ENCODE measurements around the gene ULK4. TPM values are rescaled to one million over a fixed set of nuclear protein-coding genes. Genes with fewer than 3 reads are reported as not detected.

ULK4 gene
- total RNA-seq, 1 donor from 2014 or later, result 8.4 TPM

DNA sequence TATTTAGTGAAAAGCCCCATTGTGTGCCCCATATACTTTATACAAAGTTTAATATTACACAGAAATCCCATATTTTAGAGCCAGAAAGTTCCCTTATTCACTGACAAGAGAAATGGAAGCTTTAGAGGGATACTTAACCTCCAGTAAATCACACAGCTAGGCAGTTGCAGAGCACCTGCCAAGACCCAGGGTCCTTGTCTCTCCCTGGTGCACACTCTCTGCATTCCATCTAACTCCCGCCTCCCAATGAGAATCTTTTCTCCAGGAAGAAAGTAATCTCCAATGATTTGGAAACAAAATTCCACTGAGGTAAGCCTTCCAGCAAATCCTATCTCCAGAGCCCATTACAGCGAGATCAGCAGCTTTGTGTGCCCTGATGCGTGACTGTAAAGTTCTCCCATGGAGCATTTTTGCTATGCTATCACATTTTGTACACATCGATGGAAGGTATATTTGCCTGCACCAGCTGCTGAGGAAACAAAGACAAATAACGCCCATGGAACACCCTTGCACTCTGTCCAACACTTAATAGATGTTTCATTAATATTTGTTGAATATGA, 41.4 kb downstream of the ULK4 start:
- Histone ChIP-seq H3K4me3 (ENCODE audit: low read length in 3 of 3) (no peak overlapping the region), H3K4me1 (ENCODE audit: control insufficient read depth in 3 of 3, insufficient read depth in 3 of 3, low read length in 3 of 3) (no peaks in the 10 kb centered on the region), H3K27me3 (ENCODE audit: control insufficient read depth in 3 of 3, insufficient read depth in 3 of 3, low read length in 3 of 3) (no peaks in the 10 kb centered on the region), H3K9me3 (ENCODE audit: control insufficient read depth in 3 of 3, low read length in 3 of 3) (no peaks in the 10 kb centered on the region), H3K9ac (ENCODE audit: low read depth in 1 of 3, low read length in 3 of 3) (no peak overlapping the region), H3K27ac (ENCODE audit: low read depth, low read length) (no peak overlapping the region), H3K36me3 (ENCODE audit: control insufficient read depth in 3 of 3, insufficient read depth in 3 of 3, low read length in 3 of 3) (no peaks in the 10 kb centered on the region)

DNA sequence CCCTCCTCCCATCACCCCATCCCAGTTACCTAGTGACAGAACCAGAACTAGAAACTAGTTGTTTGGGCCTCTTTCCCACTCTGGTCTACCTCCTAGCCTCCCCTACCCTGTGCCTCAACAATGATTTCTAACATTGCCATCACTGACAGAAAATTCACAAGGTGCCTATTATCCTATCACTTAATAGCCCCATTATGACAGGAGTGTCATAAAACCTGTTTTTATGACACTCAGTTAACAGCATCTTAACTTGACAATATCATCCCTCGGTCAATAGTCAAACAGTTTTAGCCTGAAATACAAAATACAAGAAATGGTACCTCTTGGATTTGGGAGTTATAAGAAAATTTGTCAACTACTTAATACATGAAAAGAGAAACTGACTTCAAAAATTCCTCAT, 46.5 kb downstream of the ULK4 start:
- Histone ChIP-seq H3K36me3 (ENCODE audit: control insufficient read depth in 3 of 3, insufficient read depth in 3 of 3, low read length in 3 of 3) (no peaks in the 10 kb centered on the region), H3K27ac (ENCODE audit: low read depth, low read length) (no peak overlapping the region), H3K27me3 (ENCODE audit: control insufficient read depth in 3 of 3, insufficient read depth in 3 of 3, low read length in 3 of 3) (no peaks in the 10 kb centered on the region), H3K9me3 (ENCODE audit: control insufficient read depth in 3 of 3, low read length in 3 of 3) (no peaks in the 10 kb centered on the region), H3K4me1 (ENCODE audit: control insufficient read depth in 3 of 3, insufficient read depth in 3 of 3, low read length in 3 of 3) (no peaks in the 10 kb centered on the region), H3K9ac (ENCODE audit: low read depth in 1 of 3, low read length in 3 of 3) (no peak overlapping the region), H3K4me3 (ENCODE audit: low read length in 3 of 3) (no peak overlapping the region)

DNA sequence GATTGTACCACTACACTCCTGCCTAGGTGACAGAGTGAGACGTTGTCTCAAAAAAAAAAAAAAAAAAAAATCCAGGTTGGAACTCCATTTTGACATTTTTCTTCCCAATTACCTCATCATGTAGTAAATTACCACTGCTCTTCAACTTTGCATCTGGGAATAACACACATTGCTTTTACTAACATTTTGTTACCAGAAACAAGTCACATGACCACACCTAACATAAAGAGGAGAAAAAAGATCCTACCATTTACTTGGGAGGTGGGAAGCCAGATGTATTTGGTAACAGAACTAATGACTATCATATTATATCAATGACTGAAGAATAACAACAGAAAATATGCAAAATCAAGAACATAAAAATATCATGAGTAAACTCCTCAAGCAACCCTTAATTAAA, 49.6 kb downstream of the ULK4 start:
- no peaks in the 10 kb centered on the region for H3K27me3 ChIP-seq (ENCODE audit: control insufficient read depth in 3 of 3, insufficient read depth in 3 of 3, low read length in 3 of 3)
- H3K36me3 ChIP-seq (ENCODE audit: control insufficient read depth in 3 of 3, insufficient read depth in 3 of 3, low read length in 3 of 3), result peaks cover 0 to 1% (median 0%) of the 10 kb centered on the region in 3 donors
- no peaks in the 10 kb centered on the region for H3K9me3 ChIP-seq (ENCODE audit: control insufficient read depth in 3 of 3, low read length in 3 of 3)
- no peak overlapping the region for H3K9ac ChIP-seq (ENCODE audit: low read depth in 1 of 3, low read length in 3 of 3)
- H3K4me3 ChIP-seq (ENCODE audit: low read length in 3 of 3), result no peak overlapping the region
- H3K4me1 ChIP-seq (ENCODE audit: control insufficient read depth in 3 of 3, insufficient read depth in 3 of 3, low read length in 3 of 3), result no peaks in the 10 kb centered on the region
- H3K27ac ChIP-seq (ENCODE audit: low read depth, low read length), result no peak overlapping the region

DNA sequence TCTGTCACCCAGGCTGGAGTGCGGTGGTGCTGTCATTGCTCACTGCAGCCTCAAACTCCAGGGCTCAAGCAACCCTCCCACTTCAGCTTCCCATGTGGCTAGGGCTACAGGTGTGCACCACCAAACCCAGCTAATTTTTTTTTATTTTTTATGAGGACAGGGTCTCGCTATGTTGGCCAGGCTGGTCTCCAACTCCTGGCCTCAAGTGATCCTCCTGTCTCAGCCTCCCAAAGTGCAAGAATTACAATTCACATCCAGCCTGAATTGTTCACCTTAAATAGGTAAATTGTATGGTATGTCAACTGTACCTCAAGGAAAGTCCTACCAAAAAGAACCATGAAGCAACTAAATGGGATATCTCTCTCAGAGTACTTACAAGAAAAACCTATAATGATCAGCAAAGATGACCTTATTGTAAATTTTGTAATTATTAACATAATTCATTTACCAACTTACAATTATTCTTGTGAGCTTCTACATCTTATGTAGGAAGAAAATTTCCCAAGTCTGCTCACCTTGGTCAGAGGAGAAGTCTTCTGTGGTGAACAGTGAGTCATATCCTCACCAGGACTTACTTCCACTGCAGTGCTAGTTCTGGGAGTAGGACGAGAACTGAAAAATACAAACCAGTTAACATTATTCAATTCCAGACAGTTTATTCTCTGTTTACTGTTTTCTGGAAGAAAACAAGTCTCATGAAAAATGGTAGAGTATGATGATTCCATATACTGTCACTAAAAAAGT, 54.4 kb downstream of the ULK4 start:
- Histone ChIP-seq H3K4me3 (ENCODE audit: low read length in 3 of 3) (no peak overlapping the region), H3K36me3 (ENCODE audit: control insufficient read depth in 3 of 3, insufficient read depth in 3 of 3, low read length in 3 of 3) (peaks cover 0 to 3% (median 0%) of the 10 kb centered on the region in 3 donors), H3K4me1 (ENCODE audit: control insufficient read depth in 3 of 3, insufficient read depth in 3 of 3, low read length in 3 of 3) (no peaks in the 10 kb centered on the region), H3K27me3 (ENCODE audit: control insufficient read depth in 3 of 3, insufficient read depth in 3 of 3, low read length in 3 of 3) (no peaks in the 10 kb centered on the region), H3K9ac (ENCODE audit: low read depth in 1 of 3, low read length in 3 of 3) (no peak overlapping the region), H3K9me3 (ENCODE audit: control insufficient read depth in 3 of 3, low read length in 3 of 3) (no peaks in the 10 kb centered on the region), H3K27ac (ENCODE audit: low read depth, low read length) (no peak overlapping the region)

DNA sequence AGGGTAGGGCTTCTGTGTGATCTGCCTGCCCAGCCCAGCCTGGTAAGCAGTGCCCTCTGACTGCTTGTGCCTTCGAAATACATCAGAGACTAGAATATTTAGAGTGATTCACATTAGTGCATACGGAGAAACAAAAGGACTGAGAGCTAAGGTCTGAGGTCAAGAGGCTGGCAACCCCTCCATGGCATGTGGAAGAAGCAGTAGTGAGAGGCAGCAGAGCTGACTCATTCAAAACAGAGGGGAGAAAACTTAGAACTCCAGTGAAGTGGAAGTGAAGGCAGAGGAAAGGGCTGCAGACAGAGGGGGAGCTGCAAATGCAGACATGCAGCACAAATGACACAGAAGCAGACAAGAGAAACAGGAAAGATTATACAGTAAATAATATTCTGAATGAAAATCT, 61.6 kb downstream of the ULK4 start:
- H3K27ac ChIP-seq (ENCODE audit: low read depth, low read length), result no peak overlapping the region

DNA sequence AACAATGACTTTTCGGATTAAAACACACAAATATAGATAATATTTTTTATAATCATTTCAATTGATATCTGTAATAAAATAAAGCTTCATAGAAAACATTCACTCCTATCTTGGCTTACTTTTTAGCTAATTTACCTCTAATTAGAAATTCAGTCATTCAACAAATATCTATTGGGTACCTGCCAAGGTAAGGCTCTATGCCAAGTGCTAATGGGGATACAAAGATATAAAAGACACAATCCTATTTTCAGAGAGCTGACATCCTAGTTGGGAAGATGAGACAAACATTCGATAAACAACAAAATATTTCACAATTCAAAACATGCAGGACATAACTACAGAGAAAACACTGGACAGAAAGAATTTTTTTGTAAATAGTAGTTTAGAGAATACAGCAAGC, 63.3 kb downstream of the ULK4 start:
- Histone ChIP-seq H3K9me3 (ENCODE audit: control insufficient read depth in 3 of 3, low read length in 3 of 3) (no peaks in the 10 kb centered on the region), H3K36me3 (ENCODE audit: control insufficient read depth in 3 of 3, insufficient read depth in 3 of 3, low read length in 3 of 3) (no peaks in the 10 kb centered on the region), H3K4me3 (ENCODE audit: low read length in 3 of 3) (no peak overlapping the region), H3K27me3 (ENCODE audit: control insufficient read depth in 3 of 3, insufficient read depth in 3 of 3, low read length in 3 of 3) (no peaks in the 10 kb centered on the region), H3K4me1 (ENCODE audit: control insufficient read depth in 3 of 3, insufficient read depth in 3 of 3, low read length in 3 of 3) (no peaks in the 10 kb centered on the region), H3K27ac (ENCODE audit: low read depth, low read length) (no peak overlapping the region), H3K9ac (ENCODE audit: low read depth in 1 of 3, low read length in 3 of 3) (no peak overlapping the region)

More for the DNA sequence above, 61.6 kb downstream of the ULK4 start:
- Histone ChIP-seq H3K9ac (ENCODE audit: low read depth in 1 of 3, low read length in 3 of 3) (no peak overlapping the region), H3K4me1 (ENCODE audit: control insufficient read depth in 3 of 3, insufficient read depth in 3 of 3, low read length in 3 of 3) (no peaks in the 10 kb centered on the region), H3K27me3 (ENCODE audit: control insufficient read depth in 3 of 3, insufficient read depth in 3 of 3, low read length in 3 of 3) (no peaks in the 10 kb centered on the region), H3K4me3 (ENCODE audit: low read length in 3 of 3) (no peak overlapping the region), H3K9me3 (ENCODE audit: control insufficient read depth in 3 of 3, low read length in 3 of 3) (no peaks in the 10 kb centered on the region), H3K36me3 (ENCODE audit: control insufficient read depth in 3 of 3, insufficient read depth in 3 of 3, low read length in 3 of 3) (no peaks in the 10 kb centered on the region)

DNA sequence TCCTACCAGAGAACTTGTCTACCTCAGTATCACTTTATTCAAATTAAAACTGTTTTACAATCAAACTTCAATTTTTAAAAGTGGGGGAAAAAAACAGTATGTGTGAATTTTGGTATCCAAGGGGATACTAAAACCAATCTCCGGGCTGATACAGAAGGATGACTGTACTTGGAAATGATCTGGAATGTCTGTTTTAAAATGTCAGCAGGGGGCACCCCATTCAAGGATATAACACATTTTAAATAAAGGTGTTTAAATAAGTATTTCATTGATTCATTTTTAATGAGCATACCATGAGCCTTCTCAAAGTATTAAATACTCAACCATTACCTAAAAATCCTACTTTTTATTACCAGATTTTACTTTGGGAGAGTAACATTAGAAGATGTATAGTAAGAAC, 67.9 kb downstream of the ULK4 start:
- no peak overlapping the region for H3K9ac ChIP-seq (ENCODE audit: low read depth in 1 of 3, low read length in 3 of 3)
- H3K4me3 ChIP-seq (ENCODE audit: low read length in 3 of 3), result no peak overlapping the region
- H3K27me3 ChIP-seq (ENCODE audit: control insufficient read depth in 3 of 3, insufficient read depth in 3 of 3, low read length in 3 of 3), result no peaks in the 10 kb centered on the region
- no peaks in the 10 kb centered on the region for H3K9me3 ChIP-seq (ENCODE audit: control insufficient read depth in 3 of 3, low read length in 3 of 3)
- H3K4me1 ChIP-seq (ENCODE audit: control insufficient read depth in 3 of 3, insufficient read depth in 3 of 3, low read length in 3 of 3), result no peaks in the 10 kb centered on the region
- no peak overlapping the region for H3K27ac ChIP-seq (ENCODE audit: low read depth, low read length)
- no peaks in the 10 kb centered on the region for H3K36me3 ChIP-seq (ENCODE audit: control insufficient read depth in 3 of 3, insufficient read depth in 3 of 3, low read length in 3 of 3)

DNA sequence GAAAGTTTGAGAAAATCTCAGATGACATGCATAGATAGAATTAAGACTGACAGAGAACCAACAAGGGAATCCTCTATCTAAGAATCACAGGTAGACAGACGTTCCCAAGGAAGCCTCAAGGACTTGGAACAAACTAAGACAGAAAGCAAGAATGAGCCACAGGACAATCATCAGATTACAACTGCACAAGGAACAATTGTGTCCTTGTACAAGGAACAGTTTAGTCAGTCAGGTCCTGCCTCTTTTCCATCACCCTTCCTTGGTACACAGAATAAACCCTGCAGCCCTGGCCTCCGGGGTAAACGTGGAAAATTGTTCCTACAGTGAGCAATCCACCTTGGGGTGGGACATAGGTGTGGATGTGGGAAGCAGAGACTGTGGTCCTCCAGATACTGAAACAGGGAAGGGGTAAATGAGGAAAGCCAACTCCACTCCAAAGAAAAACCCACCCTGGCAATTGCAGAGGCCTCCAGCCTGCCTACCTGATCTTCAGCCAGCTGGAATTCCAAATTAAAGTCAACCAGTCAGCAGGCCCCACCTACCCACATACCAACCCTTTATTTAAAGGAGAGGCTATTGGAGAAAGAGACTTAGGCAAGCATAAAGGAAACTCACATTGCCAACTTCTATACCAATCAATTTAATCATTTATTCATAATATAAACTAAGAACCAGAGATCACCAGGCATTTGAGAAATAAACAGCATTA, 73.4 kb downstream of the ULK4 start:
- Histone ChIP-seq H3K9me3 (ENCODE audit: control insufficient read depth in 3 of 3, low read length in 3 of 3) (no peaks in the 10 kb centered on the region), H3K4me3 (ENCODE audit: low read length in 3 of 3) (no peak overlapping the region), H3K9ac (ENCODE audit: low read depth in 1 of 3, low read length in 3 of 3) (no peak overlapping the region), H3K36me3 (ENCODE audit: control insufficient read depth in 3 of 3, insufficient read depth in 3 of 3, low read length in 3 of 3) (no peaks in the 10 kb centered on the region), H3K4me1 (ENCODE audit: control insufficient read depth in 3 of 3, insufficient read depth in 3 of 3, low read length in 3 of 3) (no peaks in the 10 kb centered on the region), H3K27ac (ENCODE audit: low read depth, low read length) (no peak overlapping the region), H3K27me3 (ENCODE audit: control insufficient read depth in 3 of 3, insufficient read depth in 3 of 3, low read length in 3 of 3) (no peaks in the 10 kb centered on the region)

DNA sequence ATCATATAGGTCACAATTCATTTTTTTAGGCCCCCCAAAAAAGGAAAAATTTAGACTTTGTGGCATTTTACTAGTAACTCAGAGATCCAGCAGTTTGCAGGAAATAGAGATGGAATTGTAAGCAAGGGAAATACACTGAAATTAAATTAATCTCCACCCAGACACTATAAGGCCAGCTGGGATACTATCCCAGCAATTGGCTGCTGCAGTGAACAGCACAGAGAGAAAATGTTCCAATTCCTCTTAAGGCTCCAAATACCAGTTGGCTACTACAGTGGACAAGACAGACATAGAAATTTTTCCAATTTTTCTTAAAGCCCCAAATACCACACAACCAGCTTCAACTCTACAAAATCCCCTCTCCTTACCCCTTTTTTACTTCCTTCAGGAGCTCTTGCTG, 78.9 kb downstream of the ULK4 start:
- no peak overlapping the region for H3K4me3 ChIP-seq (ENCODE audit: low read length in 3 of 3)
- no peak overlapping the region for H3K9ac ChIP-seq (ENCODE audit: low read depth in 1 of 3, low read length in 3 of 3)
- H3K27me3 ChIP-seq (ENCODE audit: control insufficient read depth in 3 of 3, insufficient read depth in 3 of 3, low read length in 3 of 3), result no peaks in the 10 kb centered on the region
- H3K9me3 ChIP-seq (ENCODE audit: control insufficient read depth in 3 of 3, low read length in 3 of 3), result no peaks in the 10 kb centered on the region
- H3K4me1 ChIP-seq (ENCODE audit: control insufficient read depth in 3 of 3, insufficient read depth in 3 of 3, low read length in 3 of 3), result no peaks in the 10 kb centered on the region
- H3K36me3 ChIP-seq (ENCODE audit: control insufficient read depth in 3 of 3, insufficient read depth in 3 of 3, low read length in 3 of 3), result no peaks in the 10 kb centered on the region
- no peak overlapping the region for H3K27ac ChIP-seq (ENCODE audit: low read depth, low read length)

DNA sequence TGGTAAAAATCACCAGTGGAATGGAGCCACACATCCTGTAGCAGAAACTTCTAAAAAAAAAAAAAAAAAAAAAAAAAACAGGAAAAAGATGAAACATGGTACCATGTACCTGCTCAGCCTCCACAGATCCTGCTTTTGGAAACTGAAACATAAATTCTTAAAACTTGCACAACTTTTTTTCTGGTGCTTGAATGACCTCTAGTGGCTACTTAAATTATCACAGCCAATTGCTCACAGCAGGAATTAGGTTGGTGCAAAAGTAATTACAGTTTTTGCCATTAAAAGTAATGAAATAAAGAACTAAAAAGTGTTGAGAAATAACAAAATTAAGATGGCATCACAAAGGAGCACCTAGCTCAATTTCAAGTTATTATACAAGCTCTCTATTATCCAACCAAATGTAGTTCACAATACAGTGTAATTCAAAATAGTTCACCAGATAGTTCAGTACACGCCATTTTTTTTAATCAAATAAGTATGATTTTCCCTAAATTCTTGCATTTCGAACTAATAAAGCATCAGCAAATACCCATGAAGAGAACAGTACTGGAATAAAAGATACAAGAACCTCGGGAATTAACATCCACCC, 80.6 kb downstream of the ULK4 start:
- H3K36me3 ChIP-seq (ENCODE audit: control insufficient read depth in 3 of 3, insufficient read depth in 3 of 3, low read length in 3 of 3), result no peaks in the 10 kb centered on the region
- H3K4me3 ChIP-seq (ENCODE audit: low read length in 3 of 3), result no peak overlapping the region
- H3K9me3 ChIP-seq (ENCODE audit: control insufficient read depth in 3 of 3, low read length in 3 of 3), result no peaks in the 10 kb centered on the region
- no peaks in the 10 kb centered on the region for H3K4me1 ChIP-seq (ENCODE audit: control insufficient read depth in 3 of 3, insufficient read depth in 3 of 3, low read length in 3 of 3)
- H3K27me3 ChIP-seq (ENCODE audit: control insufficient read depth in 3 of 3, insufficient read depth in 3 of 3, low read length in 3 of 3), result no peaks in the 10 kb centered on the region
- H3K27ac ChIP-seq (ENCODE audit: low read depth, low read length), result no peak overlapping the region
- H3K9ac ChIP-seq (ENCODE audit: low read depth in 1 of 3, low read length in 3 of 3), result no peak overlapping the region
